Dermis blood vessel endothelial cell (primary cell): ENCODE results near the gene PLEKHN1. TPM values are rescaled to one million over a fixed set of nuclear protein-coding genes. Genes with fewer than 3 reads are reported as not detected.
"Not testable (repeated sequence)": the region's sequence is repeated elsewhere in the genome, so short reads cannot be mapped to it uniquely, and the experiment has no call there.

Experiments
- DNase-seq: peaks from one replicate; pipeline ENCODE4 v3.0.0; 2010
- total RNA-seq: library from RNA; depleted of rRNA; stranded (reverse); fragments of >200 nt; gene quantifications from 2 replicates; pipeline ENCODE4 v1.2.3, GENCODE V29; 2014

Gene PLEKHN1
- total RNA-seq, 1 donor from 2014 or later, result 0.17 TPM

- no peak for DNase-seq
These were observed 22.5 kb upstream of the PLEKHN1 start for GRCh38 chr1:943545-944340.

GRCh38 chr1:944341-945325, 21.6 kb upstream of the PLEKHN1 start:
- no peak for DNase-seq

- no peak for DNase-seq
These were observed 20.4 kb upstream of the PLEKHN1 start for GRCh38 chr1:945688-946556.

GRCh38 chr1:946811-947210, 19.5 kb upstream of the PLEKHN1 start:
- not testable (repeated sequence) for DNase-seq

GRCh38 chr1:947958-948357, 18.3 kb upstream of the PLEKHN1 start:
- DNase-seq, result no peak

GRCh38 chr1:950268-950667, 16.0 kb upstream of the PLEKHN1 start:
- no peak for DNase-seq

- no peak for DNase-seq
These were observed 15.4 kb upstream of the PLEKHN1 start for GRCh38 chr1:950881-951280.

GRCh38 chr1:951364-951763, 14.9 kb upstream of the PLEKHN1 start:
- peak; percentile 44 for DNase-seq

- DNase-seq, result no peak
These were observed 14.1 kb upstream of the PLEKHN1 start for GRCh38 chr1:952201-952600.

- no peak for DNase-seq
These were observed 13.7 kb upstream of the PLEKHN1 start for GRCh38 chr1:952603-953002.

- DNase-seq, result no peak
These were observed 12.6 kb upstream of the PLEKHN1 start for GRCh38 chr1:953524-954320.

GRCh38 chr1:954927-955326, 11.4 kb upstream of the PLEKHN1 start:
- no peak for DNase-seq

GRCh38 chr1:955474-955873, 10.8 kb upstream of the PLEKHN1 start:
- DNase-seq, result no peak

GRCh38 chr1:956636-957035, 9.6 kb upstream of the PLEKHN1 start:
- no peak for DNase-seq

GRCh38 chr1:958823-959730, 7.2 kb upstream of the PLEKHN1 start, which contains the start of gene NOC2L:
Gene NOC2L, minus strand, starts transcription at chr1:959256. Its CDS starts 16 bp downstream, at chr1:959240.
- DNase-seq, result peak; percentile 93

GRCh38 chr1:959731-960362, 6.4 kb upstream of the PLEKHN1 start:
- DNase-seq, result no peak

GRCh38 chr1:960363-961131, 5.7 kb upstream of the PLEKHN1 start, which contains the start of gene KLHL17:
Gene KLHL17, plus strand, starts transcription at chr1:960584. Its CDS starts 110 bp downstream, at chr1:960694.
- DNase-seq, result peak; percentile 74

- DNase-seq, result peak; percentile 30
These were observed 5.1 kb upstream of the PLEKHN1 start for GRCh38 chr1:961132-961669.
